OCI-LY1 (cell line): ENCODE measurements around the gene CXCL6.

Source experiments
- CTCF ChIP-seq: fragments of 200-600 bp; sonication (generic), shearing (Covaris generic); IDR thresholded peaks from 2 replicates; pipeline ENCODE4 v1.5.1; 2017; ENCODE audit warnings: mild to moderate bottlenecking, antibody characterized with exemption, low read length, moderate library complexity, mixed read lengths
- EZH2 ChIP-seq: fragments of 200-600 bp; sonication (generic), shearing (Covaris generic); IDR thresholded peaks from 2 replicates; pipeline ENCODE4 v1.8.0; 2017; ENCODE audit warnings: borderline replicate concordance, mixed run types, mild to moderate bottlenecking, antibody characterized with exemption, low read length, moderate library complexity, mixed read lengths

- TF ChIP-seq CTCF: no peak
- no peak for TF ChIP-seq EZH2
These were observed 3.7 kb upstream of the CXCL6 start for GRCh38 chr4:73832651-73833237.
